ENCODE data around the gene ACSL6.
A peak's percentile ranks its signal among the peaks of the same experiment; 100 is the strongest.

ACSL6 gene

DNA sequence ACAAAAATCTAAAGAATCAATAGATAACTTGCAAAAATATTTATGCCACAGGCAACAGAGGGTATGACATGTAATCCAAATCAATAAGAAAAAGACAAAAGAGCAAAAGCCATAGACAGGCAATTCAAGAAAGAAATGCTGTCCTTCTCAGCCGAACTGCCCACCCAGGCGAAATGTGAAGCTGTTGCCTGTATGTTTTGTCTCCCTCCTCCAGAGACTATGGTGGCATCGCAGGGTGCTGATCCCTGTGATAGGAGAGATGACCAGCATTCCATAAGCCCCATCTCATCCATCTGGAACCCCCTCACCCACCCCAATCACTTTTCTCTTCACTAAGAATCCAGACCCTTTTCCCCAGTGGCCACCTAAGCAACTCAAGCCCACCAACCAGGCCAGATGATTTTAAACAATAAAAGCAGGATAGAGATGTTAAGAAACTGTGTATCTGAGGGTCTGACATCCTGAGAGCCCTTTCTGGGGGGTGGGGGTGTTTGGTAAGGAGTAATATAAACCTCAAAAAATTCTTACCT, 5.3 kb upstream of the ACSL6 start:
- DNase-seq, result no peak

DNA sequence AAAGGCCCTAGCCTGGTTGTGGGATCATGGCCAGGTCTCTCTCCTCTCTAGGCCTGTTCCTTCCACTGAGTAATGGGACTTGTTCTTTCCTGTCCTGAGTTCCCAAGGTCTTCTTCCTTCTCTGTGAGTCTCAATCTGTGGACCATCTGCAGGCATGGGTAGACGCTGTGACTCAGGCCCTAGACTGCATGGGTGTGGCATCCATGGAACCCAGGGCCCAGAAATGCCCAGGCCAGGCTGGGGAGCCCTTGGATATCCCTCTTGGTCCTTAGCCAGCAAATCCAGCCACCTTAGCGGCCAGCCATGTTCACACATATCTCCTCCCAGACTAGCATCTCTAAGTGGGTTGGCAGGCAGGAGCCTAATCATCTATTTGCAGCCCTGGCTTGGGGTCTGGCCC, 2.3 kb upstream of the ACSL6 start:
- no peak for DNase-seq

DNA sequence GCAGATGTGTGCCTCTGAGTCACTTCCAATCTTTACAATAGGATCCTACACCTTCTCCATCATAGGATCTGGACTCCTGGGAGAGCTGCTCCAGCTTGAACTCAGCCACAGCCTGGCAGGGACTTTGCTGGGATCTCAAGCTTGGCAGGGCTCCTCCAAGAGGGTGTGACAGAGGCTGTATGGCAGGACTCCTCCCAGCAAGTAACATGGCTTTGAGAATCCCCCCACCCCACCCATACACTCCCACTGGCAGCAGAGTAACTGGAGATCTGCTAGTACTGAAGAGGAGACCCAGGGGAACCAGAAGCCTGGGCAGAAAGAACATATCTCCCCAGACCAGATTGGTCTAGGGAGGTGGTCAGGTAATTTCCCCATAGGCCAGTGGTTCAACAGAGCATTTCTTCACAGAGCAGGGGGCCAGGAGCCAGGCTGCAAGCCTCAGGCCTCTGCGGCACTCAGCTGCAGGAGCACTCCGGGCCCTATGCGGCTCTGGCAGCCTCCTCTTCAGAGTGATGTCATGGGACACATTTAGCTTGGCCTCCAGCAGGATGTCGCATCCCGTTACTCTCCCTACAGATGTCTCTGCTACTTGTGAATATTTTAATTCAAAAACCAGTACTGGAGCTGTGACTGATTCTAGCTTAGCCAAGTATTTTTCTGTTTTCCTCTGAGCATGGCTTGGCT, 1.7 kb upstream of the ACSL6 start:
- no peak for DNase-seq

DNA sequence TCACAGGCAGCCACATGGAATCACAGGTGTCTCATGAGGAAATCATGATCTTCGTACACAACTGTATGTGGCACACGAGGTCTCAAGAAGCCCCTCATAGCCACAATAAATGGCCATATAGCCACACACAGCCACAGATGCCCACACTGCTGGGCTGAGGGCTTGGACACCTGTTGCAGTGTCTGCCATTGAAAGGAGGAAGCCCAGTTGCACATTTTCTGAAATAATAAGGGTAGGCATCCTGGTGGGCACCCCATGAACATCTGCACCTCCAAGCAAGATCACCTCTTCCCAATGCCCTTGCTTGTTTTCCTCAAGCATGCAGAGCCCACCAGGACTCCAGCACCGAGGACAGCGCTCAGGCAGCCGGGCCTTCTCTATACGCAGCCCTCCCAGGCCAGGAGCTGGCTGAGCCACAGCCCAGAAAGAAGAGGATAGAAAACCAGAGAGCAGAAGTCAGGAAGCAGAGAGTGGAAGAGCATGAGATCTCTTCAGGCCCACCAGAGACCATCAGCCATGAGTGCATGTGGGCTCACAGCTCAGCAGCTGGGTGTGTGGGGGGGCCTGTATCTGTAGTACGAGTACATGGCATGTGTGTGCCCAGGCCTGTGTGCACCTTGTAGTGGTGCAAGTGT, 1.0 kb upstream of the ACSL6 start:
- DNase-seq, result no peak

DNA sequence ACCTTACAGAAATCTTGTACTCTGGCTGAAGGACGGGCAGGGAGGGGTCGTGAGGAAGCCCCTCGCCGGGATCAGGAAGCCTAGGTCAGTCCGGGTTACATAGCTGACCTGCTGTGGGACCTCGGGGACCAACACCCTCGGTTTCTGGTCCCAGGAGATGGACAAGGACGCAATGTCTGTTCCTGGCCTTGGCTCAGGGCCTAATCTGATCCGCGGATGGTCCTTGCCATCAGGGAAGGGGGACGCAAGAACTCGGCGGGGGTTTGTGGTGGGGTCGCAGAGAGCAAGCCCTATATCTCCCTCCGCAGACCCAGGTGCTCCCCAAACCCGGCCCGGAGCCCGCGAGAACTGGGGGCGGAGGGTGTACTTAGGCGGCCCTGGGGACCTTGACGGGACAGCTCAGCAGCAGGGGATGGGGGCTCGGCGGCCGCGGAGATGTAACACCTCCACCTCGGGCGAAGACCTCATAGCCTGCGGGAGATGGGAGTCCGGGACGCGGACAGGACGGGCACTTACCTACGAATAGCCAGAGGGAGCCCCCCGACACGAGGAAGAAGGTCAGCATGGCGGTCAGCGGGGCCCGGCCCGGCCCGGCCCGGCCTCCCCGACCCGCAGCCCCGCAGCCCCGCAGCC, 353 bp downstream of the ACSL6 start:
- DNase-seq, result no peak

DNA sequence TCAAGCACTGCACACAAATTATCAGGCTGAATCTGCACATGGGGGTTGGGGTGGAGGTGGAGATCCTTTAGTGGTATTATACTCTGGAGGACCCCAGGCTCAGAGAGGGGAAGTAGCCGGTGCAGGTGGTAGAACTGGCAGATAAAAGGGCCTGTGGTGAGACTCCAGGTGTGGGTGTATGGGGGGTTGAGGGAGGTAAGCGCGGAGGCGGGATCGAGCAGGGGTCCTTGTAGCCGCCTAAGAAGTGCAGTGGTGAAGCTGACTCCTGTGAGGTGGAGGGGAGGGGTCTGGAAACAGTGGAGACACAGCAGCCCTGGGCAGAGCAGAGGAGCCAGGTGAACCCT, 841 bp downstream of the ACSL6 start:
- no peak for DNase-seq

DNA sequence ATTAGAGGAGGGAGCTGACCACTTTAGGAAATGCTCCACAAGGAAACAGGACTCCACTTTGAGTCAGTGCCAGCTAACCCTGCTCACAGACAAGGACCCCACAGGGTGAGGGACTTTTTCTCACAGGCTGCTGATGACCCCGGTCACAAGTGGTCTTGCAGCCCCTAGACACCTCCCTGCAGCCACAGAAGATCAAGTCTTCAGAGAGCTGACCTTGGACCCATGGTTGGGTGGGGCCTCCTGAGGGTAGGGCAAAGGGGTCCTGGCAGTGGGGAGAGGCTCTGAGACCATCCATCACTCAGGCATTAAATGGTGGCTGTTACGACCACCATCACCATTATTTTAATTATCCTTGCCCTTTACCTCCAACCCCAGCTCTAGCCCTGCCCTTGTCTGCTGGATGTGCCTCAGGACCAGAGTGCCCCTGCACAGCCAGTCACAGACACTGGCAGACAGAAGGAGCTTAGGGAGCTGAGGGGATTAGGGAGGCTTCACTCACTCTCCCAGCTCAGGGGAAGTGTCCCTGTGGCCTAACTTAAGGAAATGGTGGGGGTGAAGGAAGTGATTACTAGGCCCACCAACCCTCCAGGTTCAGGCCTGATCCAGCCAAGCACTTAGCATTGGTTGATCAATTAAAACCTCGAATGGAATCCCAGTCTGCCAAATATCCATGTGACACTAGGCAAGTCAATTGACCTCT, 1.6 kb downstream of the ACSL6 start:
- DNase-seq, result no peak

DNA sequence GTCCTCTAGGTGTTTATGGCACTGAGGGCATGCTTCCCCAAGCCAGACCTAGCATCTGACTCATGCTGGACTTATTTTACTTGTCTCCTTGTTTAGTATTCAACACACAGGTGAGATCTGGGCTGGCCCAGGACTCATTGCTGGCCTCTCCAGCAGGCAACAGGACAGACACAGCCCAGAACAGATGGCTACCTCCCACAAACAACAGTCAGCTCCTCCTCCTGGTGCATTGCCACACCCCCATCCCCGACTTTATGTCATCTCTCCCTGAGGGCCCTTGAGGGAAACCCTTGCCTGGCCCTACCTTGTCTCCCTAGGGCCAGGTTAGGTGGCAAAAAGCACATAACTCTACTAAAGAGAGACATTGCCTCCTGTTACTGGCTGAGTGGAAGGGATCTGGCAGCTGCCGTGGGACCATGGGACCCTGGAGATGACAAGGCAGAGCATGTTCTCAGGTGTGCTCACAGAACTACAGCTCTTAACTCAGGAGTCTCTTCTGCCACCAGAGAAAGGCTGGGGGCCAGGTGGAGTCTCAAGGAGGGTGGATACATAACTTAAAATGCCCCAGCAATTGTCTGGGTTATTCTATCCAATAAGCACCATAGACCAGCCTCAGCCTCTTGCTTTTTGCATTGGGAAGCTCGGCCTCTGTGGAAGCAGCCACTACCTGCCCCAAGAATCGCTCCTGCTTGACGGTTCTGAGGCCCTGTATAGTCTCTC, 2.3 kb downstream of the ACSL6 start:
- no peak for DNase-seq

DNA sequence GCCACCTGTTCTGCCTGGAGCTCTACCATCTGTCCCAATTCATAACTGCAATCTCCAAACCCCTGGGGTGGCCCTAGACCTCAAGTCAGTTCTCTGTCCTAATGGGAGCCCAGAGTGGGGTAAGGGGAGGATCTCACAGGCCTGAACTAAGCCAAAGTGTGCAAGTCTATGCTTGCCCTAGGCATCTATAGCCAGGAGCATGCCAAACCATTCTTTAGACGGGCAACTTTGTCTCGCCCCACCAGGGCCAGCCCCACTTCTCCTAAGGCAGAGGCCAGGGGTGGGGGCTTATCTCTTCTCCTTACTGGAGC, 3.3 kb downstream of the ACSL6 start:
- DNase-seq, result no peak

DNA sequence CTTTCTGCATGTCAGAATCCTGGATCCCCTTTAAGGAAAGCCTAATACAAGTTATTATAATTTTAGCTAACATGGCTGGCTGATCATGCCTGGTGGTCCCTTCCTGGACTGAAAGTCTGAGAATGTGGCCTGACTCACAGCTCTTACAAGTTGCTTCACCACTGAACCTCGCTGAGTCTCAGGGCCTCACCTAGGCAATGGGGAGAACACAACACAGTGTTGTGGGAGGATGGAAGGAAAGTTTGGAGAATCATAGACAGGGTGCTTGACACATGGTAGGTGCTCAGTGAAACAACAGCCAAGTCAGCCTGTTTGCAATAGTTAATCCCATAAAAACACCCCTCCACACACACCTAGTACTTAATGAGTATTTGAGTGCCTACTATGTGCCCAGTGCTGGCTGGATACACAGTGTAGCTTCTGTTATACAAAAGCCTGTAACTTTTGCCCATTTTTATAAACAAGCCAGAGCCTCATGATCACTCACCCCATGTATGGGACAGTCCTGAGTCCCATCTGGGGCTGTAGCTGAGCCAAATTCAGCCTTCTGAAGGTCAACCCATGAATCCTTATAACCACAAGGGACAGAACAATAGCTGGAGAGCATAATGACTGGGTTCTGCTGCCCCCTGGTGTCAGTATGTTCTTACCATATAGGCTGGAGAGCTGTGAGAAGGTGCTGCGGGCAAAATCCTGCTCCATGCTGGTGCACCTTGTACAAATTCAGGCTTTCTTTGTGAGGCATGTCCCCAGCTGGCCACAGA, 3.9 kb downstream of the ACSL6 start:
- peak; percentile 88 for DNase-seq

DNA sequence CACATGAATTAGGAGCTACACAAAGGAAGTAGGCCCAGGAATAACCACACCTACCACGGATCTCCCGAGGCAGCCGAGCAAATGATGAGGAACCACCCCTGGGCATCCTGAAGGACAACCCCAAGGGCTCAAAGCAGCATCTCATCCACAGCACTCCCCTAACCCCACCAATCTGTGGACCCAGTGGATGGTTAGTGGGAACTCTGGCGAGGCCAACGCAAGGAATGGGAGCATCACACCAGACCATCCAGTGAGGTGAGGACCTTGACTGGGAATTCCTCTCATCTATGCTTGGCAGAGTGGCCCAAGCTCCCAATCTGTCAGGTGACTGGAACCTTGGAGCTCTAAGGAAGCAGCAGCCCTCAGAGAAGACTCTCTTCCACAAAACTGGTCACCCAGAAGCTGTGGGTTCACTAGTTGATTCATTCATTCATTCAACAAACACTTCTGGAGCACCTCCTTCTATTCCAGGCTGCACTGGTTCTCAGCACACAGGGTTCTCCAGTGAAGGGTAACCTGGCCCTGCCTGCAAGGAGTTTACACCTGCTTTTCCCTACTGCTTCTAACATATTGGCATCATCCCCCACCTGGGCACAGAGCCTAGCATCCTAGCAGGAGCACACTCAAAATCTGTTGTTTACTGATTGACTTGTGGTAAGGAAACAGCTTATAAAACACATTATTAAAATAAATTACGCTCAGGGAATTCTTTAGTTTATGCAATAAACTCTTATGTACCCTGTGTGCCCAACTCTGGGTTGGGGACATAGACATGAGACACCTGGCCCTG, 4.9 kb downstream of the ACSL6 start:
- no peak for DNase-seq

DNA sequence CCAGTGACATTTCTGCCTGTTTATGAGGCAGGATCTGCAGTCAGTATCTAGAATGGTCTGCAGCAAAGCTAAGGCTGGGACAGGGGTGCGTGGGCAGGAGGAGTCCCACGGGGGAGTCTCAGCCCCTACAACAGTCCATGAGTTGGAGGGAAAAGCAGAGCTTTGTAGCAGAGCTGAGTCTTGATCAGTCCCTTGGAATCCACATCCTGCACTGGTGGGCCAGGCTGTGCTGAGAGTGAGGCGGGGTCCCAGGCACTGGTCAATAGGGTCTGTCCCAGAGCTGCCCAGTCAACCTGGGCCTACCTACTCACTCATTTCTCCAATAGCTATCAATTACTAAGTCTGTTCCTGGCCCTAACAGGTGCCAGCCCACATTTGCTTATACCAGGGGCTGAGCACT, 5.9 kb downstream of the ACSL6 start:
- no peak for DNase-seq

DNA sequence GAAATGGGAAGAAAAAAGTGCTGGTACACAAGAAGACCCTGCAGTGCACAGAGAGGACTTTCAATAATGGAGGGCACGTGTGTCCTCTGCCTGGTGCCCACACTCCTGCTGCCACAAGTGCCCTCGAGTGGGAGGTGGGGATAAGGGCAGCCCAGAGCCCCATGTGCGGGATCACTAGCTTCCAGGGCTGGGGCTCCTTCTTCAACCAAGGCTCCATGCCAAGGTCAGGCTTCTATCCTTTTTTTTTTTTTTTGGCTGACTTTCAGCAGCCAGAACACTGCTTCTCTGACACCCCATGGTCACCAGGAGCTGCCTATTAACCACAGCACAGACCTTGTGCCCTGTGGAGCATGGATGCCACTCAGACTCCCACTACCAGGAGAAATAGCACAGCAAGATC, 7.5 kb downstream of the ACSL6 start:
- DNase-seq, result no peak

DNA sequence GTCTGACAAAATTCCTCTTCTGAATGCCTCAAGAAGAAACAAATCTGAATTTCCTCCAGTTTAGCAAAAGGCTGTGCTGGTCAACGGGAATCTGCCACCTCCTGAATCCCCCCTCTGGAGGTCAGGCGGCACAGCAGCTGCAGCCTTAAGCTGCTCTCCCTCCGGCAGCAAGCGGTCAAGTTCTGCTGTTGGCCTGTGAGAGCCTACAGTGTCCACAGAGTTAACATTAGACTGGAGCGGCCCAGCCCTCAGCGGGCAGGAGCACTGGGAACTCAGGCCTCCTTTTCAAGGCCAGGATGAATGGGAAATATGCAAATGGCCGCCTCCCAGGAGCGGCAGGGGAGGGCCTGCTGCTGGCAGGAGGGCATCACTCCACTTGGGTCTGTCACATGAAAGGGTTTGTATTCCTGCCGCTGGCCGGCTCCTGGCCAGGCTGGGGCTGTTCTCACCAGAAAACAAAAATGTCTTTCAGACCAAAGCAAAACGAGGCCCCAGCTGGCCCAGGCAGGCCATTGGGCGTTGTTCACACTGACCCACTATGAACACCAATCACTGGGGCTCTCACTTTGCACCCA, 8.2 kb downstream of the ACSL6 start:
- peak; percentile 96 for DNase-seq

DNA sequence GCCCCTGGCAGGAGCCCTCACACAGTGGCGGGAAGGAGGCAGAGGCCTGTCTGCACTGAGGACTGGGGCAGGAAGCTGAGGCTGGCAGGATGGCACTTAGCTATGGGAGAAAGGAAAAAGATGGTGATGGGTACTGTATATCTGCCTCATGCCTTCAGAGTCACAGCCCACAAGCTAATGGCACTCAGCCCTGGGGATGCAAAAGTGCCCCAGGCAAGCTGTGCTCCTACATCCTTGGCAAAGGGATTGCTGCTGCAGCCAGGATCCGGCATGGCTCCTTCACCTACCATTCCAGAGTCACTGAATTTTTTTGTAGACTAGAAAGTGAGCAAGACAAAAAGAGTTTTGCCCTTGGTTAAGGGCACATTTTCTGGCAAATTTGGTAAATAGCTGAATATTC, 8.7 kb downstream of the ACSL6 start:
- DNase-seq, result no peak

DNA sequence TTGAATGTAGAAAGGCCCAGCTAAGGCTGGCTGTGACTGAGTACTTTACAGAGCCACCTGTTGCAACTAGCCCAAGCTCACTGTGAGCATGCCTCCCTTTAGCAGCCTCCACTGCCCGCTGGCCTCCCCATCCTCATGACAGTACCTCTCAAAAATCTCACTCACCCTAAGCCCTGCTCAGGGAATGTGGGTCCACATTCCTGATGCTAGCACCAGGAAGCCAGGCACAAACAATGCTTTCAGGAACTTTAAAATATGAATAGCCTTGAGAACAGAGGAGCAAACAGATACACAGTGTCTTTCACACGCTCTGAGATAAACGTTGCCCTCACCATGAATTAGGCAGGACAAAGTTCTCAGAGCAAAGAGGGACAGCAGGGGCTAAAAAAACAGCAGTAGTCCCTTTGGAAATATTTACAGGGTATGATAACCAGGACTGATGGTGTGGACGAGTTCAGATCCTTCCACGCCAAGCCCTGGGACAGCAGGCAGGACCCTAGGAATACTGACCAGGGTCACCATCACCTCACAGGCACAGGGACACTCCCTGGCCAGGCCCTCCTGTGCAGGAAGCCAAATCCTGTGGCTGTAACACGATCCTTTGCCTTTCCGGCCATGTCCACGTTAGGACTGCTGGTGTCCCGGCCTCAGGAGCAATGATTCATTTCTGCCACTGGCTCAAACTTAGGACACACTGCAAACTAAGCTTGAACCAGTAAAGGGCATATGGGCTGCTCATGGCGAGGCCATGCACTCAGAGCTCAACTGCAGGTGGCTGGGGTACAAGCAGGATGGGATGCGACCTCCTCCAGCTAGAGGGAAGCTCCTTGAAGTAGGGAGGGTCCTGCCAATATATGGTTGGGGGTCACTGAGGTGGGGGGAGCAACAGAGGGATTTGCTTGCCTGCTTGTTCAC, 9.6 kb downstream of the ACSL6 start:
- DNase-seq, result no peak

DNA sequence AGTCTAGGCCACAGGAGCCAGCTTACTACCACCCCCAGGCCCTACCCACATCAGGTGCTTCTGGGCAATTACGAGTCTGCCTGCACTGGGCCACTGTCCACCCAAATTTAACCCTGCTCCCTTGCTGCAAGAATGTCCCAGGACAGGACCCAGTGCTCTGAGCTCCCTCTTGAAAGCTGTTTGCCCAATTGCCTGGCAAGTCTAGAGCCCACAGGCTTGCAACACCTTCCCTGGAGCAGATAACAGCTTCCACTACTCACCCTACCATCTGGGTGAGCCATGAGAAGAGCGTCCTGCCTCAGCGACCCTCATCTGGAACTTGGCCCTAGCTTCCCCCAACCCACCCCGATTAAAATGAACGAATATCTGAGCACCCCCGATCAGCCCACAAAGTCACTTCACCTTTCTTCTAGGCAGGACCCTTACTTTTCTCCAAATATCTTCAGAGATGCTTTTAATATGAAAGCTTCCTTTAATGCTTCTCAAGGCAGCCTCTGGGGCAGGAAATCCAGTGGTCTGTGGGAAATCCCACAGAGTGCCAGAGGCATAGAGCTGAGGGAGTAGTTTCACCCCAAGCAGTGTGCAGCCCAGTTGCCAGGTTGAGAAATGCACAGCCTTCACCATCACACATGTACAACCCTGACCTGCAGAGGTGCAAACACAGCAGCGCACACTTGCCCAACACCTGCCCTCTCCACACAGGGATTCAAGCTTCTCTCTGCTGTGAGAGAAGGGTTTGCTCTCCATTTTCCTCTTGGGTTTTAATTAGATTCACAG, 10.6 kb downstream of the ACSL6 start:
- DNase-seq, result no peak

DNA sequence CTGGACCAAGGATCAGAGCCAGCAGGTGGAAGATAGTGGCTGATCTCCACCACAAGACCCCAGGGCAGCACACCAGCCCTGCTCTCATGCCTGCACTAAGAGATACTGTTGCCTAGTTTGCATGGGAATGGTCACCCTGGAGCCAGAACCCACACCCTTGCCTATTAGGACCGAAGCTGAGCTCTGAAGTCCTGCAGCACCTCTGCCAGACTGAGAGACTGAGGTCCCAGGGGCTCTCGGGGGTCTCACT, 11.3 kb downstream of the ACSL6 start:
- DNase-seq, result no peak

DNA sequence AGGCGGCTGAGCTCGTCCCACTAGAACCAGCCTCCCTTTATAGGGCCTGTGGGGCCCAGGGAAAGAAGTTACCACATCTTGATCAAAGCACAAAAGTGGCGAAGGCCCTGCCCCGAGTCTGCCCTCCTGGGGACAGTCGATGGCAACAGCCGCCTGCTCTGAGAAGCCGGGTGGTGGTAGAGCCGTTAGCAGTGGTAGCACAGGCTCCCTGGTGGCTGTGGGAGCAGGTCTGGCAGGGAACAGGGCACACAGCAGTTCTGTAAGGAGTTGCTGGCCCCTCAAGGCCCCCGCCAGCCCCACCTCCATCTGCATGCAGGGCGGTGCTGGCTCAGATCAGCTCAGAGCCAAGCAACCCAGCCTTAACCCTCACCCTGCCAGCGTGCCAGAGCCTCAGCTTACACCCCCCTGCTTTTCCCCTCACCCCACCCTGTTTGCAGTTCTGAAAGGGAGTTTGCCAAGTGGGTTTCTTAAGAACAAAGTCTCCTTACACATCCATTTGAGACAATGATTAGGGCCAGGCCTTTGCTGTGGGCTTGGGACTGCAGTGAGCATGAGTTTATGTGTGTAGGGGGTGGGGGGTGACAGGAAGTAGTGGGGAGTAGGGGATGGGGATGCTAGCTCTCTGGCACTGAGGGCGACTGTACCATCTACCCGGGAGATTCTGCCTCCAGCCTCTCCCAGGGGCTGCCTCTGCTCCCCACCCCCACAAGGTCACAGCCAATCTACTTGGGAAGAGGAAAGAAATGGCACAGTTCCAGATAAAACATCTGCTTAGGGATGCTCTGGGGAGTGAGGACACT, 11.8 kb downstream of the ACSL6 start:
- DNase-seq, result peak; percentile 47
